Chondrocyte (in vitro differentiated cells): Measurements from ENCODE around the gene RPS6KB2. TPM values are rescaled to one million over a fixed set of nuclear protein-coding genes. Genes with fewer than 3 reads are reported as not detected.

Source experiments
- DNase-seq: peaks from one replicate; pipeline ENCODE4 v3.0.0; 2021; ENCODE audit warnings: mixed read lengths, low spot score
- H3K27ac Mint-ChIP-seq: one replicate; pipeline ENCODE4 v1.8.0; 2021; ENCODE audit warnings: mild to moderate bottlenecking, moderate library complexity, mixed read lengths; ENCODE audit not compliant: unreplicated experiment
- H3K27me3 Mint-ChIP-seq: 2 replicates; pipeline ENCODE4 v1.8.0; 2021; ENCODE audit warnings: low read depth, mixed read lengths
- H3K36me3 Mint-ChIP-seq: 2 replicates; pipeline ENCODE4 v1.8.0; 2021; ENCODE audit warnings: low read depth, mixed read lengths
- H3K4me1 Mint-ChIP-seq: 2 replicates; pipeline ENCODE4 v1.8.0; 2021; ENCODE audit warnings: low read depth, mild to moderate bottlenecking, mixed read lengths
- H3K4me3 Mint-ChIP-seq: one replicate; pipeline ENCODE4 v1.8.0; 2021; ENCODE audit warnings: mild to moderate bottlenecking, moderate library complexity, mixed read lengths; ENCODE audit not compliant: unreplicated experiment
- H3K9me3 Mint-ChIP-seq: 2 replicates; pipeline ENCODE4 v1.8.0; 2021; ENCODE audit warnings: low read depth, mixed read lengths
- total RNA-seq: library from RNA; stranded (reverse); gene quantifications from 3 replicates; pipeline ENCODE4 v1.2.1, GENCODE V29; 2021
- TF ChIP-seq, protein P1 (sequence below): fragments of 200-600 bp; sonication (generic); IDR thresholded peaks from 2 replicates; pipeline ENCODE4 v1.5.0; 2021; ENCODE audit warnings: antibody characterized with exemption, mild to moderate bottlenecking, moderate library complexity

Gene RPS6KB2
- total RNA-seq, 1 donor from 2014 or later: 42.3 TPM

DNA sequence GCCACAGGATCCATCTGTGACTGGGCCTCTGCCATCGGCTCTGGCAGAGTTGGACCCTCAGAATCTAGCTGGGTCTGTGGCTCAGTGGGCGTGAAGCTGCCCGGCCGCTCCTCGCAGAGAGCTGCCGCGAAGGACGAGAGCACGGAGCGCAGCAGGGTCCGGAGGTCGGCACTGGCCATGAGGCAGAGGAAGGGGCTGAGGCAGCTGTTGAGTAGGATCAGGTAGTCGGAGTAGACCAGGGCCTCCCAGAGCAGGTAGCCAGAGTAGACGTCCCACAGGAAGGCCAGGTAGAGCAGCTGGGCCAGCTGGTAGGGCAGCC lies 23.3 kb downstream of the RPS6KB2 start:
- peak; percentile 78 for DNase-seq

DNA sequence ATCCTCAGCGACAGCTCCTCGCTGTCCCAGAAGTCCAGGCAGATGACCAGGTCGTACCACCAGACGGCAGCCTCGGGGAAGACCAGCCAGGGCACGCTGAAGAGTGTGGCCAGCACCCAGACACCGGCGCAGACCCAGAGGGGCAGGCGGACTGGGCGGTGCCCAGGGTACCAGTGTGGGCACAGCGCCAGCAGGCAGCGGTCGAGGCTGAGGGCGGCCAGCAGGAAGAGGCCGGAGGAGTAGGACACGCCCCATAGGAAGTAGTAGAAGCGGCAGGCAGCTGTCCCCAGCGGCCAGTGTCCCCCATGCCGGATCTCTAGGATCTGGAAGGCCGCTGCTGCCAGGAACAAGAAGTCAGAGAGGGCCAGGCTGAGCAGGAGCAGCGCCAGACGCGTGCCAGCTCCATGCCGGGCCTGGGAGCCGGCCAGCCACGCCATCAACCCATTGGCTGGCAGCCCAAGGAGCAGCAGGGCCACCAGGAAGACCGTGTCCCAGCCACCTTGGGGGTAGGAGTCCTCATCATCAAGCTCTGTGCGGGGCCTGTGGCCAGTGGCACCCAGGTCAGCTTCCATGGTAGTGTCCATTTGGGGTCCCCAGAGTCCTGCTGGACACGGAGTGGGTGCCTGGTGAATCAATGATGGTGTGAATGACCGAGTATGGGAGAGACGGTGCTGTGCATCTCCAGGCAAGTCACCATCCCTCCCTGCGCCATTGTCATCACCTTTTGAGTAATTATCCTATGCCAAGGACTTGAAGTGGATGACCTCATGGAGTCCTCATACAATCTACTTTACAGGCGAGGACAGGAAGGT lies 24.1 kb downstream of the RPS6KB2 start, which contains the start of gene GPR152:
Gene GPR152, minus strand, starts transcription at position 589 of the 812 bp plus-strand sequence. Its CDS starts 5 bp downstream, at position 584.
- no peaks in the 10 kb centered on the region for H3K36me3 Mint-ChIP-seq
- peaks cover 1% of the 10 kb centered on the region for H3K27me3 Mint-ChIP-seq
- TF ChIP-seq, protein P1, sequence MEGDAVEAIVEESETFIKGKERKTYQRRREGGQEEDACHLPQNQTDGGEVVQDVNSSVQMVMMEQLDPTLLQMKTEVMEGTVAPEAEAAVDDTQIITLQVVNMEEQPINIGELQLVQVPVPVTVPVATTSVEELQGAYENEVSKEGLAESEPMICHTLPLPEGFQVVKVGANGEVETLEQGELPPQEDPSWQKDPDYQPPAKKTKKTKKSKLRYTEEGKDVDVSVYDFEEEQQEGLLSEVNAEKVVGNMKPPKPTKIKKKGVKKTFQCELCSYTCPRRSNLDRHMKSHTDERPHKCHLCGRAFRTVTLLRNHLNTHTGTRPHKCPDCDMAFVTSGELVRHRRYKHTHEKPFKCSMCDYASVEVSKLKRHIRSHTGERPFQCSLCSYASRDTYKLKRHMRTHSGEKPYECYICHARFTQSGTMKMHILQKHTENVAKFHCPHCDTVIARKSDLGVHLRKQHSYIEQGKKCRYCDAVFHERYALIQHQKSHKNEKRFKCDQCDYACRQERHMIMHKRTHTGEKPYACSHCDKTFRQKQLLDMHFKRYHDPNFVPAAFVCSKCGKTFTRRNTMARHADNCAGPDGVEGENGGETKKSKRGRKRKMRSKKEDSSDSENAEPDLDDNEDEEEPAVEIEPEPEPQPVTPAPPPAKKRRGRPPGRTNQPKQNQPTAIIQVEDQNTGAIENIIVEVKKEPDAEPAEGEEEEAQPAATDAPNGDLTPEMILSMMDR: no peak
- no peaks in the 10 kb centered on the region for H3K4me1 Mint-ChIP-seq
- H3K27ac Mint-ChIP-seq: no peak within 1 kb of the TSS
- DNase-seq: peak; percentile 88
- H3K9me3 Mint-ChIP-seq: no peaks in the 10 kb centered on the region
- no peak within 1 kb of the TSS for H3K4me3 Mint-ChIP-seq

More for the DNA sequence above, 23.3 kb downstream of the RPS6KB2 start:
- TF ChIP-seq, protein P1: no peak
- Mint-ChIP-seq H3K36me3 (no peaks in the 10 kb centered on the region), H3K4me3 (no peak overlapping the region), H3K27ac (no peak overlapping the region), H3K4me1 (no peaks in the 10 kb centered on the region), H3K27me3 (peaks cover under 1% of the 10 kb centered on the region), H3K9me3 (no peaks in the 10 kb centered on the region)

DNA sequence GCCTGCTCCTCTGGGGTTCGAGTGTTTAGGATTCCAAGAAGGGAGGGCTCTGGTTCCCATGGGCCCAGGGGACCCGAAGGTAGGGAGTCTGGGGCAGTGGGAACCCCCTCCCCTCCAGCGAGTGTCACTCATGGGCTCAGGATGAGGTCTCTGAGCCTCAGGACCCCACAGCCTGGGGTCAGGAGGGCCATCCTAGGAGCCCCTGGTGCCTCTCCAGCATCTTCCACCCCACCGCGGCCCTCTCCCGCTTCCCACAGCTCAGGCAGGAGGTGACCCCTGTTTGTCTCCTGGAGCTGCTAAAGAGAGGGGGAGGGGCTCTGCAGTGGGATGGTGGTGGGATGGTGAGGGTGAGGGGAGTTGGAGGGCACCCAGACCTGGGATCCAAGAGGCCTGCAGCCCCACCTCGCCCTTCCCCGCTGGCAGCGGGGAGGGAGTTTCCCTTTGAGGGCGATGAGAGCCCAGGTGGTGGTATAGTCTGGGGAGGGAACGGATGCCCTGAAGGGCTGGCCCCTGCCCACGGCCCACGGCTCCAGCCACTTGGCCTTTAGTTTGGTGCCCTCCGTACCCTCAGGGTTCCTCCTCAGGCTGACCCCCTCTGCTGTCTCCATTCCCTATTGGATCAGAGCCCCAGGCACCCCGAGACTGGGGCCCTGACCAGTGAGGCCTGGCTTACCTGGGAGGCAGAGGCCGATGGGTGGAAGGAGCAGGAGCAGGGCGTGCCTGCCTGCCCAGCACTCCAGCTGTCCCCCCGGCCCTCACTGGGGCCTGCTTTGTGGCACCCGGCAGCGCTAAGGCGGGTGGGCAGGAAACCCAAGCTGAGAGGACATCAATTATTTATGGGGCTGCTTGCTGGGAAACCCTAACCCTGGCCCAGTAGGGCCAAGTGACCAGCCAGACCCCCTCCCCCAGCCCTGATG lies 25.8 kb downstream of the RPS6KB2 start:
- no peaks in the 10 kb centered on the region for H3K36me3 Mint-ChIP-seq

DNA sequence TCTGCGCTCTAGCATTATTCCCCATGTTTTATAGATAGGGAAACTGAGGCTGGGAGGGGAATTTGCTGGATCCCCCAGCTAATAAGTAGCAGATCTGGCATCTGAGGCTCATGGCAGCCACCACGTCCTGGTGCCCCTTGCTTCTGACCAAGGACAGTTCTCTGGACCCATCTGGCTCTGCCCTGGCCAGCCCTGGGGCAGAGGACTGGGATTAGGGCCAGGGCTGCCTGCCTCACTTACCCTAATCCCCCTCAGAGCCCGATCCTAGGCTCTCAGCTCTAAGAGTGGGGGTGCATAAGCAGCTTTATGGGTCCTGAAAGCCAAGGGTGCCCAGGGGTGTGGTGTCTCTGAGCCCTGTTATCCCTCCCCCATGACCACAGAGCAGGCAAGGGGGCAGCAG lies 26.8 kb downstream of the RPS6KB2 start, which contains the start of gene CABP4:
Gene CABP4, plus strand, starts transcription at position 301 of the 400 bp plus-strand sequence. Its CDS starts 70 bp downstream, at position 371.
- Mint-ChIP-seq H3K9me3 (no peaks in the 10 kb centered on the region), H3K27me3 (peaks cover 1% of the 10 kb centered on the region), H3K36me3 (no peaks in the 10 kb centered on the region), H3K27ac (no peak within 1 kb of the TSS), H3K4me3 (no peak within 1 kb of the TSS), H3K4me1 (no peaks in the 10 kb centered on the region)
- DNase-seq: no peak
- TF ChIP-seq, protein P1: no peak

More for the DNA sequence above, 25.8 kb downstream of the RPS6KB2 start:
- DNase-seq: no peak
- Mint-ChIP-seq H3K27ac (no peak overlapping the region), H3K9me3 (no peaks in the 10 kb centered on the region), H3K27me3 (peaks cover 1% of the 10 kb centered on the region), H3K4me3 (no peak overlapping the region), H3K4me1 (no peaks in the 10 kb centered on the region)
- TF ChIP-seq, protein P1: no peak

DNA sequence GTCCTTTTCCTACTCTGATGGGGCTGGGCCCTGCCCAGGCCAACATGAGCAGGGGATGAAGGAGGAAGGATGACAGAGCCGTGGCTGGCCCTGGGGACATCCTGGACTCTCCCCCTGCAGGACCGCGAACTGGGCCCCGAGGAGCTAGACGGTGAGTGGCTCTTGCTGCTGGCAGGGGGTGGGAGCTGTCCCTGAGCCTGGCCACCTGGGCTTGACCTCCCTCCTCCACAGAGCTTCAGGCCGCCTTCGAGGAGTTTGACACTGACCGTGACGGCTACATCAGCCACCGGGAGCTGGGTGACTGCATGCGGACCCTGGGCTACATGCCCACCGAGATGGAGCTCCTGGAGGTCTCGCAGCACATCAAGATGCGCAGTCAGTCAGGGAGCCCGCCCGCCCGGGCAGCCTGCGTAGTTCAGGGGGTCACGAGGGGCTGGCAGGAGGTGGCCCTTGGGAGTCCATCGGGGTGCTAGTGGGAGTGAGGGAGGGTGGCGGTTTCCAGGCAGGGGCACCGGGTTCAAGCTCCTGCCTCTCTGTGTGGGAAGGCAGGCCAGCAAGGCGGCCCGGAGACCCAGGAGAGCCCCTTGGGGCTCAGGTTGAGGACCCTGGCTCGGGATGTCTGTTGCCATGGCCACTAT lies 27.9 kb downstream of the RPS6KB2 start:
- Mint-ChIP-seq H3K36me3 (no peaks in the 10 kb centered on the region), H3K27me3 (peaks cover 1% of the 10 kb centered on the region), H3K4me3 (no peak overlapping the region), H3K9me3 (no peaks in the 10 kb centered on the region), H3K27ac (no peak overlapping the region), H3K4me1 (no peaks in the 10 kb centered on the region)
- TF ChIP-seq, protein P1: no peak
- DNase-seq: peak; percentile 90
